Nephron (organoid): ENCODE measurements around the gene SERPINI2.

ENCODE experiments used
- H3K27ac Mint-ChIP-seq, 3 experiments: 2 replicates each; pipeline ENCODE4 v1.8.0; 2020; ENCODE audit warnings: mixed read lengths in 3 of 3, mild to moderate bottlenecking in 2 of 3, moderate library complexity in 1 of 3
- H3K27me3 Mint-ChIP-seq: 2 replicates; pipeline ENCODE4 v1.8.0; 2021; ENCODE audit warnings: low read depth, mild to moderate bottlenecking, moderate library complexity, mixed read lengths
- H3K36me3 Mint-ChIP-seq: 2 replicates; pipeline ENCODE4 v1.8.0; 2020; ENCODE audit warnings: low read depth, mixed read lengths
- H3K4me1 Mint-ChIP-seq: 2 replicates; pipeline ENCODE4 v1.8.0; 2020; ENCODE audit warnings: mixed read lengths
- H3K4me3 Mint-ChIP-seq, 3 experiments: 2 replicates each; pipeline ENCODE4 v1.8.0; 2020; ENCODE audit warnings: mild to moderate bottlenecking in 3 of 3, mixed read lengths in 3 of 3, moderate library complexity in 2 of 3
- H3K9me3 Mint-ChIP-seq: 2 replicates; pipeline ENCODE4 v1.8.0; 2020; ENCODE audit warnings: mixed read lengths
- CTCF ChIP-seq, 3 experiments: fragments of 200-600 bp; sonication (generic); IDR thresholded peaks; one replicate each; pipeline ENCODE4 v1.5.0; 2021; ENCODE audit warnings: antibody characterized with exemption in 3 of 3; ENCODE audit not compliant: unreplicated experiment in 3 of 3

Gene SERPINI2

GRCh38 chr3:167473863-167474262 lies at the start of gene SERPINI2:
TSS of gene SERPINI2 (minus strand) at chr3:167474042. CDS start at chr3:167471834, 2,208 bp downstream.
- Mint-ChIP-seq H3K4me1 (peaks cover 7% of the 10 kb centered on the region), H3K36me3 (no peaks in the 10 kb centered on the region), H3K9me3 (no peaks in the 10 kb centered on the region), H3K27me3 (no peaks in the 10 kb centered on the region), H3K4me3 (no peak within 1 kb of the TSS), H3K27ac (no peak within 1 kb of the TSS)
- no peak for TF ChIP-seq CTCF (IDR thresholded peaks at IDR 0.05; ENCODE audit: unreplicated experiment in 3 of 3)

GRCh38 chr3:167521006-167521355 lies 47.1 kb upstream of the SERPINI2 start:
- Mint-ChIP-seq H3K27ac (no peak overlapping the region), H3K4me3 (no peak overlapping the region), H3K36me3 (no peaks in the 10 kb centered on the region), H3K4me1 (no peaks in the 10 kb centered on the region), H3K27me3 (no peaks in the 10 kb centered on the region), H3K9me3 (peaks cover 7% of the 10 kb centered on the region)
- no peak for TF ChIP-seq CTCF (IDR thresholded peaks at IDR 0.05; ENCODE audit: unreplicated experiment in 3 of 3)

- Mint-ChIP-seq H3K27me3 (no peaks in the 10 kb centered on the region), H3K4me3 (no peak overlapping the region), H3K4me1 (no peaks in the 10 kb centered on the region), H3K9me3 (peaks cover 11% of the 10 kb centered on the region), H3K27ac (no peak overlapping the region), H3K36me3 (no peaks in the 10 kb centered on the region)
- no peak for TF ChIP-seq CTCF (IDR thresholded peaks at IDR 0.05; ENCODE audit: unreplicated experiment in 3 of 3)
Measured at GRCh38 chr3:167520266-167521005, 46.6 kb upstream of the SERPINI2 start.

- Mint-ChIP-seq H3K4me1 (no peaks in the 10 kb centered on the region), H3K27ac (no peak overlapping the region), H3K4me3 (no peak overlapping the region), H3K36me3 (no peaks in the 10 kb centered on the region), H3K27me3 (no peaks in the 10 kb centered on the region), H3K9me3 (peaks cover 4% of the 10 kb centered on the region)
- no peak for TF ChIP-seq CTCF (IDR thresholded peaks at IDR 0.05; ENCODE audit: unreplicated experiment in 3 of 3)
Measured at GRCh38 chr3:167507954-167508353, 34.1 kb upstream of the SERPINI2 start.

GRCh38 chr3:167502401-167502800 lies 28.6 kb upstream of the SERPINI2 start:
- no peaks in the 10 kb centered on the region for H3K36me3 Mint-ChIP-seq
- H3K9me3 Mint-ChIP-seq = no peaks in the 10 kb centered on the region
- H3K27ac Mint-ChIP-seq = no peak overlapping the region
- H3K4me1 Mint-ChIP-seq = peaks cover 17% of the 10 kb centered on the region
- TF ChIP-seq CTCF (IDR thresholded peaks at IDR 0.05; ENCODE audit: unreplicated experiment in 3 of 3) = no peak
- H3K27me3 Mint-ChIP-seq = no peaks in the 10 kb centered on the region
- H3K4me3 Mint-ChIP-seq = no peak overlapping the region

- Mint-ChIP-seq H3K4me1 (peaks cover 17% of the 10 kb centered on the region), H3K27ac (no peak overlapping the region), H3K9me3 (no peaks in the 10 kb centered on the region), H3K27me3 (no peaks in the 10 kb centered on the region), H3K36me3 (no peaks in the 10 kb centered on the region), H3K4me3 (no peak overlapping the region)
- TF ChIP-seq CTCF (IDR thresholded peaks at IDR 0.05; ENCODE audit: unreplicated experiment in 3 of 3) = no peak
Measured at GRCh38 chr3:167501941-167502340, 28.1 kb upstream of the SERPINI2 start.
